ENCODE data around the gene LIMS3.
"Not testable (repeated sequence)": the region's sequence is repeated elsewhere in the genome, so short reads cannot be mapped to it uniquely, and the experiment has no call there.

Gene LIMS3

GRCh38 chr2:109898462-109899336 lies at the start of gene LIMS3:
TSS of gene LIMS3 (plus strand) at chr2:109898688. CDS start at chr2:109898729, 41 bp downstream.
- DNase-seq: not testable (repeated sequence)

DNA sequence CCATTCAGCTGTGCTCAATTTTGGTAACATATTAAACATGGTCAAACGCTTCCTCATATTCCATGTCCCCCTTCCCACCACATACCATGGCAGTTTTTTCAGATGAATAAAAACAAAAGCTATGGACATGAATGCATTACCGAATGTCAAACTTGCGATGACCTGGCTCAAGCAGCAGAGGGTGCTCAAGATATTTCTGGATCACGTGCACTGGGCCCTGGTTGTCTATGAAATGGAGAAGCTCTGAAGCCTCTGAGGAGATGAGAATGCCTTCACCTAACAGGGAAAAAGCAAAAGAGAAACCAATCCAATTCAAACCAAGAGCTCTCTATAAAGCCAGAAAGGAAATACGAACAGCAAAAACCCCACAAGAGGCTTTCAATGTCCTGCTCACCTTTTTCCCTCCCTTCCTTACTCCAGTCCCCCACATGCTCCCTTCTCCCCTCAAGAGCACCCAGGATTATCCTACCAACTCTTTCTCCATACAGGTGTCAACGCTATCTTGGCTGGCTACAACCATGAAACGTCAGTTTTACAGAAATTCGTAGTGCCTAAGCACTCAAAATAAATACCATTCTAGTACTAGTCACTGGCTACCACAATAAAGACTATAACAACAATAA lies 27.2 kb upstream of the LIMS3 start:
- not testable (repeated sequence) for DNase-seq

GRCh38 chr2:109876625-109877024 lies 21.9 kb upstream of the LIMS3 start:
- not testable (repeated sequence) for DNase-seq

GRCh38 chr2:109882112-109882511 lies 16.4 kb upstream of the LIMS3 start:
- DNase-seq: not testable (repeated sequence)

GRCh38 chr2:109888414-109888813 lies 10.1 kb upstream of the LIMS3 start:
- not testable (repeated sequence) for DNase-seq

DNA sequence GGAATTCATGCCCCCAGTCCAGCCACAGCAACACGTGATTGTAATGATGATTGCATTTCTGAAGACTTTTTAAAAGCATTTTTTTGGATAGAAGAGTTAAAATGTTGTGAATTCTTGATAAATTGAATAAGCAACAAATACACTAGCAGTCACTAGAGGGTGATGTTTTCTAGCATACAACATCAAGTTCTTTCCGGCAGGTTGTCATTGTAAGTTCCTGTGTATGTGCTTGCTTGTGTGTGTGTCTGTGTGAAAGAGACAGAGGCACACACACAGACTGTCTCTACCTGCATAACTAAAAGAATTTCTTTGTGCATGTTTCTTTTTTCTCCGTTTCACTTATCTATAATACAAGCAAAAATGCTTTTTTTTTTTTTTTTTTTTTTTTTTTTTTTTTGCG lies 8.6 kb upstream of the LIMS3 start:
- DNase-seq: not testable (repeated sequence)

GRCh38 chr2:109891024-109891423 lies 7.5 kb upstream of the LIMS3 start:
- DNase-seq: not testable (repeated sequence)

DNA sequence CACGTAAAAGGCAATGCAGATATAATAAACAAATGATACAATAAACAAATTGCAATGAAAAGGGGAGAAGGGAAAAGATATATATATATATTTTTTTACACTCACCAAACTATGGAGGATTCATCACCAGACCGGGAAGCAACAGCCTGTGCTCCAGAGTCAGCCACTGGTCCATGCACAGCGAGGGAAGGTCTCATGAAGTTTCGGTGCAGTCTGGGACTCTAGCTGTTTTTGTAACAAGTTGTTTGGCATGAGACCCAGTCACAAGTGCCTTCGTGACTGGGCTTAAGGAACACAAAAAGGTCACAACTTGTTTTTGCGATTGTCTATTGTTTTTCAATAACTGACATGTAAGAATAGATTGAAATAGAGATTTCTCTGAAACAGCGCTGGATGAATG lies 4.8 kb upstream of the LIMS3 start:
- DNase-seq: not testable (repeated sequence)

GRCh38 chr2:109894141-109894540 lies 4.3 kb upstream of the LIMS3 start:
- DNase-seq: not testable (repeated sequence)

DNA sequence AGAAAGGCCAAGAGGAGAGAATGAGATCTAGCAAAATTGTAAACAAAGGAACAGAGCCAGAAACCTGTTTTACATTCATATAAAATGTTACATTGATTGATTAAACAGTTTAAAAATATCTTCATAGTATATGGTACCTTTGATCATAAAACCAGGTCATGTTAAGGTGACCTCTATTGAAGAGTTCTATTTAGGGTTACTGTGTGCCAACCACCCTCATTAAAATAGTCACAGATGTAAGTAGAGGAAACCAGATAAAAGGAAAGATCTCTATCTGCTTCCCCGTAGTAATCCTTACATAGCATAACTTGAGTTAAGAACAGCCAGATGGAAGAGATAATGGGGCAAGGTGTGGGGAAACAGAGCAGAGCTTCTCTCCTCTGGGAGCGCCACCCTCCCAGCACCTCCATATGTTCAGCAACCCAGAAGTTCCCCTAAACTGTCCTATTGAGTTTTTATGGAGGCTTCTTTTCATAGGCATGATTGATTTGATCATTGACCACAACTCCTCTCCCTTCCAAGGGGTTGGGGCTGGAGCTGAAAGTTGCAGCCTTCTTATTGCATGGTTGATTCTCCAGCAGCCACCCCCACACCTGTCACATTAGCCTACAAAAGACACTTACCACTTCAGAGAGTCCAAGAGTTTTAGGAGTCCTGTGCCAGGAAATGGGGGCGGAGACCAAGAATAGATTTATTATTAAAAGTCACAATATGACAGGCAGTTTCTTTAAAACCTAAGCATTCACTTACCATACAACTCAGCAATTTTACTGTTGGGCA lies 3.2 kb upstream of the LIMS3 start:
- DNase-seq: not testable (repeated sequence)

GRCh38 chr2:109896212-109896611 lies 2.3 kb upstream of the LIMS3 start:
- not testable (repeated sequence) for DNase-seq

- not testable (repeated sequence) for DNase-seq
Measured at GRCh38 chr2:109897769-109898461, 573 bp upstream of the LIMS3 start.

GRCh38 chr2:109905796-109906195 lies 7.3 kb downstream of the LIMS3 start:
- not testable (repeated sequence) for DNase-seq

GRCh38 chr2:109908626-109909025 lies 10.1 kb downstream of the LIMS3 start:
- DNase-seq: not testable (repeated sequence)

- DNase-seq: not testable (repeated sequence)
Measured at GRCh38 chr2:109910789-109911188, 12.3 kb downstream of the LIMS3 start.

- DNase-seq: not testable (repeated sequence)
Measured at GRCh38 chr2:109913911-109914310, 15.4 kb downstream of the LIMS3 start.

DNA sequence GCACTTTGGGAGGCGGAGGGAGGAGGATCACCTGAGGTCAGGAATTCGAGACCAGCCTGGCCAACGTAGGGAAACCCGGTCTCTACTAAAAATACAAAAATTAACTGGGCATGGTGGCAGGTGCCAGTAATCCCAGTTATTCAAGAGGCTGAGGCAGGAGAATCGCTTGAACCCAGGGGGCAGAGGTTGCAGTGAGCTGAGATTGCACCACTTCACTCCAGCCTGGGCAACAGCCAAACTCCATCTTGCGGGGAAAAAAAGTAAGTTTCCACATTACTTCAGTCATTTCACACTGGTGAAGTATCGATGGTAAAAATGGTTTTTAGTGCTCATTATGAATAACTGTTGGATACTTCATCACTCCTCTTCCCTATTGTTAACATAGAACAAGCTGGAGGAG lies 16.1 kb downstream of the LIMS3 start:
- DNase-seq: not testable (repeated sequence)

GRCh38 chr2:109915830-109916229 lies 17.3 kb downstream of the LIMS3 start:
- DNase-seq: not testable (repeated sequence)

DNA sequence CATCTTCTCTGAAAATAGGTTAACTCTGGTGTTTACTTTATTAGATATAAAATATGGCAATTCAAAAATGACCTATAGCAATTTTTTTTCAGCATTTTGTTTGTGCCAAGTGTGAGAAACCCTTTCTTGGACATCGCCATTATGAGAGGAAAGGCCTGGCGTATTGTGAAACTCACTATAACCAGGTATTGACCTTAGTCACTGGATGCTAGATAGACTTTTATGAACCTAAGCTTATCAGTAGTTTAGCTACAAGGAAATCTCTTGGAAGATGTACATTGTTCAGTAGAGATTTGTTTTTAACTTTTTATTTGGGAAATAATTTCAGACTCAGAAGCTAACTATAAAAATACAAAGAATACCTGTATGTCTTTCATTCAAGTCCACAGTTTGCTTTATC lies 21.7 kb downstream of the LIMS3 start:
- not testable (repeated sequence) for DNase-seq

DNA sequence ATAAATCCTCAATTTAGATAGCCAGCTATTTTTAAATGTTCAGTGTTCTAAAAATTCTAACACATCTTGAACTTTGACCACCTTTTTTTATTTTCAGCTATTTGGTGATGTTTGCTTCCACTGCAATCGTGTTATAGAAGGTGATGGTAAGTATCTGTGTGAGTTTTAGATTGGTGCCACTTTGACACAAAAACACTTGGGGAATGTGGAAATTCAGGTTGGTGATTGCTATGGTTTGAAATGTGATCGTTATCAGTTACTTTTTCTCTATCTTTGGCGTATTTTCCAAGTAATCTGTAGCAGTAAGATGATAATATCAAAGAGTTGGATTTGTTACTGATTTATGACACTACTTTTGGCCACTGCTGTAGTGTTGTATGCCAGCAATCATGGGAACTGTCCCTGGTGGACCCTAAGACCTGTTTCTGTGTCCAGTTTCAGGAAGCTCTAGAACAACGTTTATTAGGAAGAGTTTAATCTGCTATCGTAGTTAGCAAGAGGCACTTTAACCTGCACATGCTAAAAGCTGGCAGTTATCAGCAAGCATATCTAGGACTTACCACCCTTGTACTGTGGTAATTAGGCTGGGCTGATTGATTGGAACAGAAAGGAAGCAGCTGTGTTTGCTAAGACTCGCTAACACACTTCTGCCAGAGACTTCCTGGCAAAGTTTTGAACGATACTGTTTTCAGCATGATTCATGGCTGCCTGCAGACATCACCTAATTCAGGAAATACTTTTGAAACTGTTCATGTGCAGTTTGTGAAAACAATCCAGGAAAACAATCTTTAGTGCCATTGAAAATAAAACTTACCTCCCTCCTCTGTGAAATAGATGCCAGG lies 23.3 kb downstream of the LIMS3 start:
- not testable (repeated sequence) for DNase-seq

DNA sequence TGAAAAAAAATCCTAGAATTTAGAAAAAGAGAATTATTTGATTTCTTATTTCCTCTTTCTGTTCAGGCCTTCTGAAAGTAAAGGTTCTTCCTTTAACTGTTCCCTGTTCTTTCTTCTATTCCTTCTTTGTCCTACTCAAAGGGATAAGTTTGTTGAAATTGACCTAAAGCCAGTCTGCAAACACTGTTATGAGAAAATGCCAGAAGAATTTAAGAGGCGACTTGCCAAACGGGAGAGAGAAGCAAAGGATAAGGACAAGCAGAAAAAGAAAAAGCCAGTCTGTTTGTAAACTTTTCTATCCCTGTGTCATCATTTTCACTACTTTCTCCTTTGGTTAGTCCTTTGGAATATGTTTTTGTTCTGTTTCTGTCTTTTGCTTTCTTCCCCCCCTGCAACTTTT lies 26.0 kb downstream of the LIMS3 start:
- DNase-seq: not testable (repeated sequence)

Measured in stimulated activated CD4-positive, alpha-beta T cell treated with anti-CD3 and anti-CD28 coated beads, Interleukin-2, amount 100 ng/mL, for 48 hours (primary cell).